Progenitor cell of endocrine pancreas (in vitro differentiated cells): ENCODE measurements around the gene FBXW5. TPM values are rescaled to one million over a fixed set of nuclear protein-coding genes. Genes with fewer than 3 reads are reported as not detected.

Source experiments
- DNase-seq: peaks from one replicate; pipeline ENCODE4 v3.0.0; 2021; ENCODE audit warnings: low spot score; ENCODE audit not compliant: unreplicated experiment
- H3K27ac Mint-ChIP-seq: 2 replicates; pipeline ENCODE4 v1.8.0; 2021; ENCODE audit warnings: mild to moderate bottlenecking, moderate library complexity, mixed read lengths
- H3K27me3 Mint-ChIP-seq: 2 replicates; pipeline ENCODE4 v1.8.0; 2021; ENCODE audit warnings: mixed read lengths
- H3K36me3 Mint-ChIP-seq: 2 replicates; pipeline ENCODE4 v1.8.0; 2022; ENCODE audit warnings: mixed read lengths; ENCODE audit not compliant: insufficient read depth
- H3K4me1 Mint-ChIP-seq: 2 replicates; pipeline ENCODE4 v1.8.0; 2021; ENCODE audit warnings: low read depth, mixed read lengths
- H3K4me3 Mint-ChIP-seq: 2 replicates; pipeline ENCODE4 v1.8.0; 2021; ENCODE audit warnings: low read depth, mild to moderate bottlenecking, moderate library complexity, mixed read lengths
- H3K9me3 Mint-ChIP-seq: 2 replicates; pipeline ENCODE4 v1.8.0; 2021; ENCODE audit warnings: low read depth, mixed read lengths
- CTCF ChIP-seq: fragments of 200-600 bp; sonication (generic); IDR thresholded peaks from one replicate; pipeline ENCODE4 v1.5.0; 2021; ENCODE audit warnings: antibody characterized with exemption, mild to moderate bottlenecking; ENCODE audit not compliant: unreplicated experiment
- total RNA-seq: library from RNA; stranded (reverse); gene quantifications from 2 replicates; pipeline ENCODE4 v1.2.1, GENCODE V29; 2021

FBXW5 gene
- total RNA-seq, 1 donor from 2014 or later: 77.3 TPM

DNA sequence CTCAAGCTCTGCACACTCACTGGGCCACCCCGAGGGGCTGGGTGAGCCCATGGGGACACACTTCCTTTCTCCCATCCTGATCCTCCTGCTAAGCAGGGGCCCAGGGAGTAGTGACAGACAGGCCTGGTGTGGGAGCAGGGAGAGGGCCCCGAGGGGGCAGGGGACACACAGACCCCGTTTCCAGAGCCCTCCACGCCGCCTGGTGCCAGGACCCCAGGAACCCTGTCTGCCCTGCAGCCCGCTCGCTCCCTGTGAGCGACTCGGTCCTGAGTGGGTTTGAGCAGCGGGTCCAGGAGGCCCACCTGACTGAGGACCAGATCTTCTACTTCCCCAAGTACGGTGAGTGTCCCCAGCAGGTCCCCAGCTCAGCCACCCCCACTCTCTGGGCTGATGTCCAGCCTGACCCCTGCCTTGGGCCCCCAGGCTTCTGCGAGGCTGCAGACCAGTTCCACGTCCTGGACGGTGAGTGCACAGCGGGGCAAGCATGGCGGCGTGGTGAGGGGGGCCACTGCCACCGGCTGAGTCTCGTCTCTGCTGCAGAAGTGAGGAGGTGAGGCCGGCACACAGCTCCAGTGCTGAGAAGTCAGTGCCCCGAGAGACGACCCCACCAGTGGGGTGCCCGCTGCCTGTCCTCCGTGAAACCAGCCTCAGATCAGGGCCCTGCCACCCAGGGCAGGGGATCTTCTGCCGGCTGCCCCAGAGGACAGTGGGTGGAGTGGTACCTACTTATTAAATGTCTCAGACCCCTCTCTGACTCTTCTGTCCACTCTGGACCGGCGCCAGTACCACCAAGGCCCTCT, 1.9 kb upstream of the FBXW5 start:
- H3K4me1 Mint-ChIP-seq: peaks cover 2% of the 10 kb centered on the region
- H3K9me3 Mint-ChIP-seq: no peaks in the 10 kb centered on the region
- no peaks in the 10 kb centered on the region for H3K36me3 Mint-ChIP-seq
- no peaks in the 10 kb centered on the region for H3K27me3 Mint-ChIP-seq
- H3K27ac Mint-ChIP-seq: no peak overlapping the region
- H3K4me3 Mint-ChIP-seq: no peak overlapping the region
- no peak for TF ChIP-seq CTCF
- no peak for DNase-seq

DNA sequence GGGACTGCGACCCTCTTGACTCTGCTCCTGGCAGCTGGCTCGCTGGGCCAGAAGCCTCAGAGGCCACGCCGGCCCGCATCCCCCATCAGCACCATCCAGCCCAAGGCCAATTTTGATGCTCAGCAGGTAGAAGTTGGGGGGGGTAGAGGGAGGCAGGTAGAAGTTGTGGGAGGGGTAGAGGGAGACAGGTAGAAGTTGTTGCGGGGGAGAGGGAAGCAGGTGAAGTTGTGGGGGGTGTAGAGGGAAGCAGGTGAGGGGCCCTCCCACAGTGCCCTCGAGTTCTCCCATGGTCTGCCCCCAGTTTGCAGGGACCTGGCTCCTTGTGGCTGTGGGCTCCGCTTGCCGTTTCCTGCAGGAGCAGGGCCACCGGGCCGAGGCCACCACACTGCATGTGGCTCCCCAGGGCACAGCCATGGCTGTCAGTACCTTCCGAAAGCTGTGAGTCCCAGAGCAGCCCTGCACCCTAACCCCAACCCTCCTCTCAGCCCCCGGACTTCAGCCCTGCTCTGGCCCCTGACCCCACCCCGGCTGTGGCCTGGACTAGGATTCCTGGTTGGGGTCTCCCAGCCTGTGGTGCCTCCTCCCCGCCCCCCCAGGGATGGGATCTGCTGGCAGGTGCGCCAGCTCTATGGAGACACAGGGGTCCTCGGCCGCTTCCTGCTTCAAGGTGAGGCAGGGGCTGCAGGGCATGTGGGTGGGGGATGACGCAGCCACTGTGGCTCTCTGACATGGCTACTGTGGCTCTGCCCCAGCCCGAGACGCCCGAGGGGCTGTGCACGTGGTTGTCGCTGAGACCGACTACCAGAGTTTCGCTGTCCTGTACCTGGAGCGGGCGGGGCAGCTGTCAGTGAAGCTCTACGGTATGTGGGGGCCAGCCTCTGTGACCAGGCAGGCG, 1.0 kb upstream of the FBXW5 start:
- peaks cover 2% of the 10 kb centered on the region for H3K4me1 Mint-ChIP-seq
- no peak overlapping the region for H3K27ac Mint-ChIP-seq
- H3K27me3 Mint-ChIP-seq: no peaks in the 10 kb centered on the region
- H3K4me3 Mint-ChIP-seq: no peak overlapping the region
- no peak for DNase-seq
- no peaks in the 10 kb centered on the region for H3K9me3 Mint-ChIP-seq
- no peak for TF ChIP-seq CTCF
- H3K36me3 Mint-ChIP-seq: no peaks in the 10 kb centered on the region

DNA sequence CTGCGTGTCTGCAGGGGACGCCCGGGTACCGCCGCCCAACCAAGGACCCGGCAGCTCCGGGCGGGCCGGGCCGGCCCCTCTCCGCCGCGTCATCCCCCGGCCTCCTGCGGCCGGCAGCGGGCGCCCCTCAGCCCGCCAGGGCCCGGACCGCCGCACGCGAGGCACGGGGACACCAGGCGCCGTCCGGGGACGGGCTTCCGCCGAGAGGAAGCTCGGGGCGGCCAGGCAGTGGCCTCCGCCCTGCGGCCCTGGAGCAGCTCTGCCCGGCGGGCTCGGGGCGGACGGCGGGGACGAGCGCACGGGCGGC, 373 bp downstream of the FBXW5 start:
- peak overlapping the region; percentile 72 for H3K4me3 Mint-ChIP-seq
- H3K36me3 Mint-ChIP-seq: no peaks in the 10 kb centered on the region
- H3K27me3 Mint-ChIP-seq: no peaks in the 10 kb centered on the region
- no peak overlapping the region for H3K27ac Mint-ChIP-seq
- no peak for TF ChIP-seq CTCF
- no peaks in the 10 kb centered on the region for H3K9me3 Mint-ChIP-seq
- H3K4me1 Mint-ChIP-seq: peaks cover 2% of the 10 kb centered on the region
- DNase-seq: peak; percentile 39

- no peak for TF ChIP-seq CTCF
- DNase-seq: no peak
- no peak overlapping the region for H3K27ac Mint-ChIP-seq
- peaks cover 2% of the 10 kb centered on the region for H3K4me1 Mint-ChIP-seq
- H3K36me3 Mint-ChIP-seq: peaks cover under 1% of the 10 kb centered on the region
- no peaks in the 10 kb centered on the region for H3K27me3 Mint-ChIP-seq
- H3K9me3 Mint-ChIP-seq: no peaks in the 10 kb centered on the region
- peak overlapping the region; percentile 72 for H3K4me3 Mint-ChIP-seq
These were observed 987 bp downstream of the FBXW5 start for GRCh38 chr9:136943291-136944211.

GRCh38 chr9:136942881-136943230, 1.7 kb downstream of the FBXW5 start:
- H3K4me1 Mint-ChIP-seq: no peaks in the 10 kb centered on the region
- no peak for DNase-seq
- H3K27ac Mint-ChIP-seq: no peak overlapping the region

More at GRCh38 chr9:136942881-136943230, 1.7 kb downstream of the FBXW5 start:
- TF ChIP-seq CTCF: no peak
- H3K9me3 Mint-ChIP-seq: no peaks in the 10 kb centered on the region
- peaks cover 2% of the 10 kb centered on the region for H3K36me3 Mint-ChIP-seq
- H3K4me3 Mint-ChIP-seq: peak overlapping the region; percentile 64
- no peaks in the 10 kb centered on the region for H3K27me3 Mint-ChIP-seq
